Suprapubic skin (tissue), 4 donors: ENCODE data around the gene MTARC2. TPM values are rescaled to one million over a fixed set of nuclear protein-coding genes. Genes with fewer than 3 reads are reported as not detected.

Experiments used
- DNase-seq, 2 donors: peaks; one replicate each; pipeline ENCODE4 v3.0.0-alpha.2; 2019; ENCODE audit warnings: low spot score in 2 of 2
- H3K27ac ChIP-seq: fragments of 200-600 bp; sonication (generic); one replicate; pipeline ENCODE4 v1.5.1; 2019
- H3K27me3 ChIP-seq: fragments of 200-600 bp; sonication (generic); one replicate; pipeline ENCODE4 v1.5.1; 2019
- H3K36me3 ChIP-seq: fragments of 200-600 bp; sonication (generic); one replicate; pipeline ENCODE4 v1.5.1; 2019
- H3K4me1 ChIP-seq: fragments of 200-600 bp; sonication (generic); one replicate; pipeline ENCODE4 v1.5.1; 2019
- H3K4me3 ChIP-seq: fragments of 200-600 bp; sonication (generic); one replicate; pipeline ENCODE4 v1.5.1; 2019; ENCODE audit warnings: mild to moderate bottlenecking
- H3K9me3 ChIP-seq: fragments of 200-600 bp; sonication (generic); one replicate; pipeline ENCODE4 v1.5.1; 2019
- CTCF ChIP-seq, 2 donors: fragments of 200-600 bp in 1 of 2; fragments of 450-650 bp in 1 of 2; sonication (generic) in 1 of 2; IDR thresholded peaks; one replicate each; pipeline ENCODE4 v1.5.1; 2016 to 2019; ENCODE audit warnings: antibody characterized with exemption in 2 of 2, mild to moderate bottlenecking in 1 of 2, moderate library complexity in 1 of 2
- EP300 ChIP-seq: sonication (generic); formaldehyde crosslinking; IDR thresholded peaks from one replicate; pipeline ENCODE4 v1.6.1; 2017; ENCODE audit warnings: antibody characterized with exemption
- POLR2A ChIP-seq, 2 donors: fragments of 450-650 bp; IDR thresholded peaks; one replicate each; pipeline ENCODE4 v1.6.1; 2017; ENCODE audit warnings: antibody characterized with exemption in 2 of 2, mild to moderate bottlenecking in 2 of 2, moderate library complexity in 2 of 2
- POLR2AphosphoS5 ChIP-seq, 3 donors: sonication (generic); formaldehyde crosslinking; IDR thresholded peaks; one replicate each; pipeline ENCODE4 v1.6.1; 2017; ENCODE audit warnings: antibody characterized with exemption in 3 of 3
- WGBS: methylation state at CpG from one replicate; pipeline ENCODE4 v1.1.5; 2018; 5-methylcytosine and 5-hydroxymethylcytosine counted together
- total RNA-seq, 4 donors: library from RNA; depleted of rRNA; stranded (reverse); fragments of >200 nt; gene quantifications; one replicate each; pipeline ENCODE4 v1.1.0, GENCODE V29; 2016

MTARC2 gene
- total RNA-seq, 4 donors from 2014 or later: 3.4 to 5.3 (median 4.1) TPM

- no peak for DNase-seq
- H3K9me3 ChIP-seq: no peaks in the 10 kb centered on the region
- H3K27me3 ChIP-seq: peaks cover 7% of the 10 kb centered on the region
- H3K36me3 ChIP-seq: no peaks in the 10 kb centered on the region
- no peak overlapping the region for H3K4me3 ChIP-seq
- H3K4me1 ChIP-seq: peaks cover 5% of the 10 kb centered on the region
- 92% methylated on average over 2 of the region's 2 CpGs for WGBS
- no peak overlapping the region for H3K27ac ChIP-seq
- no peak for TF ChIP-seq POLR2AphosphoS5 (IDR thresholded peaks at IDR 0.05)
Observed at GRCh38 chr1:220810963-220811362, 62.8 kb downstream of the MTARC2 start.

- Histone ChIP-seq H3K4me1 (peaks cover 5% of the 10 kb centered on the region), H3K36me3 (no peaks in the 10 kb centered on the region), H3K27me3 (peaks cover 7% of the 10 kb centered on the region), H3K9me3 (no peaks in the 10 kb centered on the region), H3K4me3 (no peak overlapping the region), H3K27ac (no peak overlapping the region)
- 89% methylated on average over 5 of the region's 5 CpGs for WGBS
- TF ChIP-seq CTCF (IDR thresholded peaks at IDR 0.05) (no peak), POLR2A (IDR thresholded peaks at IDR 0.05) (no peak), POLR2AphosphoS5 (IDR thresholded peaks at IDR 0.05) (no peak)
- DNase-seq: no peak
Observed at GRCh38 chr1:220811695-220812094, 63.6 kb downstream of the MTARC2 start.

- no peak for DNase-seq
- Histone ChIP-seq H3K27me3 (peaks cover 7% of the 10 kb centered on the region), H3K4me3 (no peak overlapping the region), H3K4me1 (peaks cover 5% of the 10 kb centered on the region), H3K9me3 (no peaks in the 10 kb centered on the region), H3K36me3 (no peaks in the 10 kb centered on the region), H3K27ac (no peak overlapping the region)
- TF ChIP-seq POLR2AphosphoS5 (IDR thresholded peaks at IDR 0.05) (no peak), CTCF (IDR thresholded peaks at IDR 0.05) (no peak), EP300 (no peak), POLR2A (IDR thresholded peaks at IDR 0.05) (no peak)
- WGBS: 79% methylated on average over 6 of the region's 6 CpGs
Observed at GRCh38 chr1:220812308-220812707, 64.2 kb downstream of the MTARC2 start.

- Histone ChIP-seq H3K36me3 (no peaks in the 10 kb centered on the region), H3K4me1 (peaks cover 5% of the 10 kb centered on the region), H3K9me3 (no peaks in the 10 kb centered on the region), H3K27me3 (peaks cover 7% of the 10 kb centered on the region), H3K27ac (no peak overlapping the region), H3K4me3 (no peak overlapping the region)
- TF ChIP-seq POLR2A (IDR thresholded peaks at IDR 0.05): no peak
- no peak for DNase-seq
- WGBS: 82% methylated on average over 10 of the region's 12 CpGs
Observed at GRCh38 chr1:220813013-220813412, 64.9 kb downstream of the MTARC2 start.

- no peak for DNase-seq
- Histone ChIP-seq H3K36me3 (no peaks in the 10 kb centered on the region), H3K27me3 (no peaks in the 10 kb centered on the region), H3K27ac (no peak overlapping the region), H3K4me3 (no peak overlapping the region), H3K4me1 (peaks cover 8% of the 10 kb centered on the region), H3K9me3 (no peaks in the 10 kb centered on the region)
- 86% methylated on average over 2 of the region's 2 CpGs for WGBS
- TF ChIP-seq EP300 (no peak), POLR2AphosphoS5 (IDR thresholded peaks at IDR 0.05) (no peak)
Observed at GRCh38 chr1:220815409-220815808, 67.3 kb downstream of the MTARC2 start.

- Histone ChIP-seq H3K36me3 (no peaks in the 10 kb centered on the region), H3K4me3 (no peak overlapping the region), H3K27me3 (no peaks in the 10 kb centered on the region), H3K9me3 (no peaks in the 10 kb centered on the region), H3K27ac (peak overlapping the region; percentile 80), H3K4me1 (peaks cover 5% of the 10 kb centered on the region)
- DNase-seq: no peak
- TF ChIP-seq CTCF (IDR thresholded peaks at IDR 0.05) (no peak), EP300 (no peak), POLR2A (IDR thresholded peaks at IDR 0.05) (no peak), POLR2AphosphoS5 (IDR thresholded peaks at IDR 0.05) (no peak)
- 62% methylated on average over 1 of the region's 1 CpG for whole genome bisulfite sequencing
Observed at GRCh38 chr1:220817907-220818306, 69.8 kb downstream of the MTARC2 start.
